Keratinocyte (primary cell): ENCODE data around the gene EPHX1. TPM values are rescaled to one million over a fixed set of nuclear protein-coding genes. Genes with fewer than 3 reads are reported as not detected.

ENCODE experiments used
- DNase-seq: peaks from one replicate; pipeline ENCODE4 v3.0.0-alpha.2; 2011; ENCODE audit warnings: low read depth, missing footprints, low spot score
- FAIRE-seq: peaks from 2 replicates; lab custom pipeline; 2011; peaks lifted over from hg19 to GRCh38; lab: Jason Lieb, UNC
- H2AFZ ChIP-seq: 2 replicates; pipeline ENCODE4 v1.6.0; 2012; ENCODE audit warnings: low read length, control low read depth, inconsistent platforms; ENCODE audit not compliant: control insufficient read depth
- H3K27ac ChIP-seq: 2 replicates; pipeline ENCODE4 v1.5.1; 2011; ENCODE audit warnings: low read length; ENCODE audit not compliant: control insufficient read depth, insufficient read depth
- H3K27me3 ChIP-seq: 3 replicates; pipeline ENCODE4 v1.6.0; 2011; ENCODE audit warnings: low read length; ENCODE audit not compliant: control insufficient read depth, insufficient read depth; ENCODE audit errors: extremely low read depth
- H3K36me3 ChIP-seq, 2 experiments: 2 replicates in 1 of 2; 3 replicates in 1 of 2; pipeline ENCODE4 v1.5.1; 2011; ENCODE audit warnings: low read length in 2 of 2, mild to moderate bottlenecking in 1 of 2; ENCODE audit not compliant: control insufficient read depth in 2 of 2, insufficient read depth in 2 of 2; ENCODE audit errors: extremely low read depth in 1 of 2
- H3K4me1 ChIP-seq: 3 replicates; pipeline ENCODE4 v1.5.1; 2011; ENCODE audit warnings: low read length; ENCODE audit not compliant: control insufficient read depth, insufficient read depth; ENCODE audit errors: extremely low read depth
- H3K4me2 ChIP-seq: 3 replicates; pipeline ENCODE4 v1.6.0; 2011; ENCODE audit warnings: low read depth, low read length; ENCODE audit not compliant: control insufficient read depth, insufficient read depth; ENCODE audit errors: extremely low read depth
- H3K4me3 ChIP-seq, 3 experiments: fragments of 200-600 bp in 1 of 3; sonication (generic) in 1 of 3; 2 replicates in 2 of 3; 3 replicates in 1 of 3; pipeline ENCODE4 v1.5.1; 2011 to 2016; ENCODE audit warnings: low read length in 3 of 3, mild to moderate bottlenecking in 3 of 3, control low read depth in 2 of 3, inconsistent platforms in 1 of 3, low read depth in 1 of 3, mixed read lengths in 1 of 3, mixed run types in 1 of 3, moderate library complexity in 1 of 3; ENCODE audit not compliant: control insufficient read depth in 2 of 3, insufficient read depth in 2 of 3; ENCODE audit errors: extremely low read depth in 1 of 3
- H3K79me2 ChIP-seq: 2 replicates; pipeline ENCODE4 v1.6.0; 2012; ENCODE audit warnings: low read length; ENCODE audit not compliant: control insufficient read depth, insufficient read depth
- H3K9ac ChIP-seq: 3 replicates; pipeline ENCODE4 v1.6.0; 2011; ENCODE audit warnings: low read length; ENCODE audit not compliant: control insufficient read depth, insufficient read depth; ENCODE audit errors: extremely low read depth
- H3K9me1 ChIP-seq: 3 replicates; pipeline ENCODE4 v1.6.0; 2011; ENCODE audit warnings: low read length; ENCODE audit not compliant: control insufficient read depth, insufficient read depth; ENCODE audit errors: extremely low read depth
- H3K9me3 ChIP-seq: 2 replicates; pipeline ENCODE4 v1.5.1; 2012; ENCODE audit warnings: low read depth, low read length; ENCODE audit not compliant: control insufficient read depth
- H4K20me1 ChIP-seq: 3 replicates; pipeline ENCODE4 v1.6.0; 2011; ENCODE audit warnings: low read length; ENCODE audit not compliant: control insufficient read depth, insufficient read depth; ENCODE audit errors: extremely low read depth
- CTCF ChIP-seq, 3 experiments: IDR thresholded peaks in 1 of 3; conservative IDR thresholded peaks in 1 of 3; optimal IDR thresholded peaks in 1 of 3; 2 replicates in 2 of 3; 3 replicates in 1 of 3; pipeline versions ENCODE3 to v1.5.1; 2011; ENCODE audit warnings: low read length in 3 of 3, mild to moderate bottlenecking in 3 of 3, moderate library complexity in 2 of 3, control low read depth in 1 of 3, inconsistent platforms in 1 of 3; ENCODE audit not compliant: insufficient read depth in 2 of 3; ENCODE audit errors: extremely low read depth in 1 of 3
- EZH2 ChIP-seq: IDR thresholded peaks from one replicate; pipeline ENCODE4 v1.6.1; 2012; ENCODE audit warnings: inconsistent platforms, mild to moderate bottlenecking, low read length, moderate library complexity
- dilution Hi-C: fragments of 300-500 bp; cut with MboI; formaldehyde crosslinking; loops from one replicate; pipeline ENCODE4 v1.7.0; 2020; ENCODE audit warnings: low sequenced_read_pairs; ENCODE audit not compliant: extremely low pct_ligation_motif_present
- polyA plus RNA-seq, 5 experiments: library from polyadenylated mRNA; depleted of rRNA in 3 of 5; stranded (reverse) in 3 of 5; stranded (forward) in 1 of 5; unstranded in 1 of 5; fragments of >200 nt; gene quantifications; 1 replicate in 1 of 5; 2 replicates in 3 of 5; 3 replicates in 1 of 5; pipeline versions ENCODE4 v1.2.1 to v1.2.3, GENCODE V29; 2011 to 2012; ENCODE audit warnings: missing spikeins in 2 of 5, low read depth in 1 of 5, low replicate concordance in 1 of 5

EPHX1 gene
- polyA plus RNA-seq, 1 donor (not counting 4 experiments of a cell fraction or from before 2014, with no cell fraction given): 6.4 TPM

GRCh38 chr1:225828706-225829345 lies 18.9 kb downstream of the EPHX1 start:
- H3K4me1 ChIP-seq: peaks cover 3% of the 10 kb centered on the region
- no peak overlapping the region for H3K27ac ChIP-seq
- no peak overlapping the region for H3K4me3 ChIP-seq
- H3K4me2 ChIP-seq: no peak overlapping the region
- H3K9ac ChIP-seq: no peak overlapping the region
- FAIRE-seq: no peak
- H3K27me3 ChIP-seq: no peaks in the 10 kb centered on the region
- TF ChIP-seq EZH2 (no peak), CTCF (optimal IDR thresholded peaks at IDR 0.05 in 1 of 3, IDR thresholded peaks at IDR 0.05 in 1 of 3, conservative IDR thresholded peaks at IDR 0.05 in 1 of 3; ENCODE audit: extremely low read depth in 1 of 3, insufficient read depth in 2 of 3, low read length in 3 of 3) (no peak)
- dilution Hi-C loops: no loop called here
- H3K36me3 ChIP-seq: no peaks in the 10 kb centered on the region
- H3K79me2 ChIP-seq: no peaks in the 10 kb centered on the region
- H3K9me3 ChIP-seq: no peaks in the 10 kb centered on the region
- H4K20me1 ChIP-seq: no peaks in the 10 kb centered on the region
- DNase-seq: no peak
- H3K9me1 ChIP-seq: peaks cover 3% of the 10 kb centered on the region
- no peak overlapping the region for H2AFZ ChIP-seq

- Histone ChIP-seq H3K79me2 (no peaks in the 10 kb centered on the region), H3K4me2 (no peak overlapping the region), H2AFZ (no peak overlapping the region), H3K4me1 (peaks cover 3% of the 10 kb centered on the region), H4K20me1 (no peaks in the 10 kb centered on the region), H3K9me1 (peaks cover 3% of the 10 kb centered on the region), H3K27ac (no peak overlapping the region), H3K36me3 (no peaks in the 10 kb centered on the region), H3K27me3 (no peaks in the 10 kb centered on the region), H3K9ac (no peak overlapping the region), H3K4me3 (no peak overlapping the region), H3K9me3 (no peaks in the 10 kb centered on the region)
- dilution Hi-C loops: no loop called here
- FAIRE-seq (no peak), DNase-seq (no peak)
- TF ChIP-seq EZH2 (no peak), CTCF (optimal IDR thresholded peaks at IDR 0.05 in 1 of 3, IDR thresholded peaks at IDR 0.05 in 1 of 3, conservative IDR thresholded peaks at IDR 0.05 in 1 of 3; ENCODE audit: extremely low read depth in 1 of 3, insufficient read depth in 2 of 3, low read length in 3 of 3) (no peak)
These were observed 20.9 kb downstream of the EPHX1 start for GRCh38 chr1:225830841-225831240.
